IPS-NIHi11 (cell line): Measurements from ENCODE around the gene C2CD4D.

Experiments
- DNase-seq: peaks from one replicate; pipeline ENCODE4 v3.0.0; 2012; ENCODE audit warnings: mixed read lengths, low spot score

The C2CD4D gene

DNA sequence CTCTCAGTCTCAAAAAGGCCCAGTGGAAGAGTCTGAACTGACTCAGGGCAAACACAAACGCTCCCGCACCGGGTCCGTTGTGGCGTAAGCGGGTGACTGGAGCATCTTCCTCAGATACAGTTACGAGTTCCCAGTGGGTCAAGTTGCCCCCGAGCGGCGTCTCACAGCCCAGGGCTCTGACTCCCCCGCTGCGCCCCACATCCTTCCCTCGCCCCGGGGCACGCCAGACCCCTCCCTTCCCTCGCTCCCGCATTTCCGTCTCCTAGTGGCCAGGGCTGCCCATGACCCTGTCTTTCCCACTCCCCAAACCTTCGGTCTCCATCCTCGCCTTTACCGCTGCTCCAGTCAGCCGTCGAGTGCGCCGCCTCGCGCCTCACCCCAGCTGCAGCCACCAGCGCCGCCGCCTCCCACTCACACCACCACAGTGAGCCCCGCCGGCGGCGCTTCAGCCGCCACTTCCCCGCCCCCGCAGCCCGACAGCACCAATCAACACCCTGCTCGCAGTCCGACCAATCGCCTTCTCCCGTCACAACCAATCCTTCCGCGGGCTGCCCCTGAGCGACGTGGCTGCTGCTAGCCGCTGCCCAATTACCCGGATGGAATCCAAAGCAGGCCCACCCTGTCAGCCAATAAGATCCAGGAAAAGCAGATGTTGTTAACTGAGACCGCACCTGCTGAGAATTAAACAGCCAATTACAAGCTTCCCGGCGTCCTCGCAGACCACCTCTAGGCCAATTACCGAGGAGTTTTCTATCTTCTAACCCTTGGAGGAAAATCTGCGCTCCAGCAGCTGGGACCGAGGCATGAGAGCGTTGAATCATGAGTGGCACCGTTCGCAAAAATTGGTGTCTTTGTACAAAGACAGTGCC lies 49.3 kb downstream of the C2CD4D start, which contains the start of gene TDRKH:
TDRKH (minus strand) TSS at position 430 of the 869 bp plus-strand sequence. CDS start 7,478 bp downstream, outside the sequence.
- DNase-seq, result peak; percentile 99
